NCI-H2029 (cell line): ENCODE data around the gene SUMO2.
"Not testable (repeated sequence)": the region's sequence is repeated elsewhere in the genome, so short reads cannot be mapped to it uniquely, and the experiment has no call there.

Source experiments
- DNase-seq: peaks from one replicate; lab custom pipeline; 2025; lab: John Stamatoyannopoulos, UW

Gene SUMO2

DNA sequence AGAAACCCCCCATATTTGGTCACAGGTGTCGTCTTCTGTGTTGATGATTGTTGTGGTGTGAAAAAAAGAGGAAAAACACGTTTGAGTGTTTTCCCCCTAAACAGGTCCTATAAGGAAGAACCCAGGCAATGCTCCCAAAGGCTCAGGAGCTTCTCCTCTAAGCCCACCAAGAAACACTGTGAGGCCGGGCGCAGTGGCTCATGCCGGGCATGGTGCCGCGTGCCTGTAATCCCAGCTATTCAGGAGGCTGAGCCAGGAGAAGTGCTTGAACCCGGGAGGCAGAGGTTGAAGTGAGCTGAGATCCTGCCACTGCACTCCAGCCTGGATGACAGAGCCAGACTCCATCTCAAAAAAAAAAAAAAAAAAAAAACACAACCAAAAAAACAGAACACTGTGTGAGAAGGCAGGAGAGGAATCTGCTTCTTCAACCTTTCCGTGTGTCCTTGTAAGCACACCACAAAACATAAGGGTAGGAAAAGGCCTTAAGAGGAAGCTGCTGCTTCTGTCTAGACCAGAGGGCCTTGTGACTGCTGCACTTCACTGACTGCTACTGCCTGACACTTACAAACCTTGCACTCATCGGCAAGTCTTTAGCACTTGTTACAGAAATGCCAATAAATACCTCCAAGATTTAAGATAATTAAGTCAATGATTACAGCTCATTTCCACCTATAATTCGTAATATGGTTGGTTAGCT, 37.8 kb downstream of the SUMO2 start:
- DNase-seq = no peak

DNA sequence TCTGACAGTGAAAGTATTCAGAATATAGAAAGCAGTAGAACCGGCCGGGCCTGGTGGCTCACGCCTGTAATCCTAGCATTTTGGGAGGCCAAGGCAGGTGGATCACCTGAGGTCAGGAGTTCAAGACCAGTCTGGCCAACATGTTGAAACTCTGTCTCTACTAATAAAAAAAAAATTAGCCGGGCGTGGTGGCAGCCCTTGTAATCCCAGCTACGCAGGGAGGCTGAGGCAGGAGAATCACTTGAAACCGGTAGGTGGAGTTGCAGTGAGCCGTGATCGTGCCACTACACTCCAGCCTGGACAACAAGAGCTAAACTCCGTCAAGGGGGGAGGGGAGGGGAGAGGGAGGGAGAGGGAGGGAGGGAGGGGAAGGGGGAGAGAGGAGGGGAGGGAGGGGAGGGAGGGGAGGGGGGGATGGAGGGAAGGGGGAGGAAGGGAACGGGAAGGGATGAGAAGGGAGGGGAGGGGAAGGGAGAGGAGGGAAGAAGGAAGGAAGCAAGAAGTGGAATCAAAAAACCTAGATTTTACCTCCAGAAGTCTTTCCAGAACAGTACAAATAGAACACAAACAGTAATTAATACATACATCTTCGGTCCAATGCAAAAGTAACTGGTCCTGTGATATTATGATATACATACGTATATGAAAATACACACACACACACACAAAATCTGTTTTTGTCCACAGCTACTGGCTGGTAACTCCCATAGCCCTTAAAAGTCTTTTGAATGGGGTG, 40.4 kb downstream of the SUMO2 start:
- no peak for DNase-seq

DNA sequence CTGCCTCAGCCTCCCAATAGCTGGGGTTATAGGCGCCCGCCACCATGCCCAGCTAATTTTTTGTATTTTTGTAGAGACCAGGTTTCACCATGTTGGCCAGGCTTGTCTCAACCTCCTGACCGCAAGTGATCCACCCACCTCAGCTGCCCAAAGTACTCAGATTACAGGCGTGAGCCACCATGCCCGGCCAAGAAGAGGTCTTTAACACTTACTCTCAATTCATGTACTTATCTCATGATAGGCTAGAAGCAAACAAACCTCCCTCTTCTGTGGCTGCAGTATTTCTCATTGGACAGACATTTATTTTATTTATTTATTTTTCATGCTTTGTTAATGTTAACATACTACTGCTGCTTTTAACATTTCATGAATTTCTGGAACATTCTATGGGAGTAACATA, 44.2 kb downstream of the SUMO2 start:
- DNase-seq = no peak

DNA sequence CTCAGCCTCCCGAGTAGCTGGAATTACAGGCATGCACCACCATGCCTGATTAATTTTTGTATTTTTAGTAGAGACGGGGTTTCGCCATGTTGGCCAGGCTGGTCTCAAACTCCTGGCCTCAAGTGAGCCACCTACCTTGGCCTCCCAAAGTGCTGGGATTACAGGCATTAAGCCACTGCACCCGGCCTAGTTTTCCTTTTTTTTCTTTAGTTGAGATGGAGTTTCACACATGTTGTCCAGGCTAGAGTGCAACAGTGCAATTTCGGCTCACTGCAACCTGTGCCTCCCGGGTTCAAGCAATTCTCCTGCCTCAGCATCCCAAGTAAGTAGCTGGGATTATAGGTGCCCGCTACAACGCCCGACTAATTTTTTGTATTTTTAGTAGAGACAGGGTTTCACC, 45.0 kb downstream of the SUMO2 start:
- DNase-seq = not testable (repeated sequence)

DNA sequence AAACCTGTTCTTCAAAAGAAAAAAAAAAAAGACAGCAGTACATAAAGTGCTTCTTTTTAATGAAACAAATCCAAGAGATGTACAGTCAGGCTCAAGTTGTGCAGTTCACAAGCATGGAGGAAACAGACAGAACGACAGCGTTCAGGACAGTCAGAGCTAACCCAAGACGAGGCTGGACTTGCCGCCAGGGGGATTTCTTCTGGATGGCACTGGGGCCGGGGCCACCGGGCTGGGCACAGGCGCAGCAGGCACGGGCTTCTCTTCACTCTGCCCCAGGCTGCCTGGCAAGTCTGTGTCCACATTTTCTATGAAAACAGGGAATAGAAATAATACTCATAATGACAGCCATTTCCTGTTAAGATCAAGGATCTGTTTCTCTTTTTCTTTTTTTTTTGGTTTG, 46.8 kb downstream of the SUMO2 start:
- DNase-seq = no peak

DNA sequence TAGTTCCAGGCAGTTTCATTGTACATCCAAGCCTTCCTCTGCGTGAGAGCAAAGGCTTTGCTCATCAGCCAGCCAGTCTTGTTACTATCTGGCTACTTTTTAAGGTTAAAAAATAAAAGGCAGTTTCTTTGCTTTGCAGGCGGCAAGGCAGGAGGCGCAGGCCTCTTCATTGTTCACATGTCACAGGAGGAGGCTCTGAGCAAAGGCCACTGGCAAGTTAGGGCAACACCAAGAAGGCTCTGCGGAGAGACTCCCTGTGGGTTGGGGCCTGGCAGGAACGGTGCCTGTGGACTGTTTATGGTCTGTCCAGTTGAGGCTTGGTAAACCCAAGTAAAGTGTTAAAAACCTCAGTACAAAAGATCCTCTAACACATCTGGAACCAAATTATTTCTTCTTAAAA, 47.3 kb downstream of the SUMO2 start:
- DNase-seq = no peak

DNA sequence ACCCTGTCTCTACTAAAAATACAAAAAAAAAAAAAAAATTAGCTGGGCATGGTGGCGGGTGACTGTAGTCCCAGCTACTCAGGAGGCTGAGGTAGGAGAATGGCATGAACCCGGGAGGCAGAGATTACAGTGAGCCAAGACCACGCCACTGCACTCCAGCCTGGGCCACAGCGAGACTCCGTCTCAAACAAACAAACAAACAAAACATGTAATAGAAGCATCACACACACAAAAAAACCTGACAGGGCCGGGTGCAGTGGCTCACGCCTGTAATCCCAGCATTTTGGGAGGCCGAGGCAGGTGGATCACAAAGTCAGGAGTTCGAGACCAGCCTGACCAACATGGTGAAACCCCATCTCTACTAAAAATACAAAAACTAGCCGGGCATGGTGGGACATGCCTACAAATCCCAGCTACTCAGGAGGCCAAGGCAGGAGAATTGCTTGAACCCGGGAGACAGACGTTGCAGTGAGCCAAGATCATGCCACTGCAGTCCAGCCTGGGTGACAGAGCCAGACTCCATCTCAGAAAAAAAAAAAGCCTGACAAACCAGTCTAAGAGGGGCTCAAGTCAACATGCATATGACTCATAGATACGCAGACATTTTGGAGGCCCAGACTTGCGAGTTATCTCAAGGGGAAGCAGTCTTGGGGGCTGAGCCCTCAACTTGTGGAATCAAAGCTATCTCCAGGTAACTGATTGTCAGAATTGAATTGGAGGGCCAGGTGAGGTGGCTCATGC, 49.0 kb downstream of the SUMO2 start:
- DNase-seq = not testable (repeated sequence)

DNA sequence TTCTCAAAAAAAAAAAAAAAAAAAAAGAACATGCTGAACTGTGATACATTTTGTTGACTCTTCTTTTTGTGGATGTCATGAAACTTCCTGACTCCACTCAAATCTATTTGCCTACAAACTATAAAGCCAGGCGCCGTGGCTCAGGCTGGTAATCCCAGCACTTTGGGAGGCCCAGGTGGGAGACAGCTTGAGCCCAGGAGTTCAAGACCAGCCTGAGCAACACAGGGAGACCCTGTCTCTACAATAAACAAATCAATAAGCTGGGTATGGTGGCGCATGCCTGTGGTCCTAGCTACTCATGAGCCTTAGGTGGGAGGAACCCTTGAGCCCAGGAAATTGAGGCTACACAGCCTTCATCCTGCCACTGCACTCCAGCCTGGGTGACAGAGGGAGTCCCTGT, 49.8 kb downstream of the SUMO2 start:
- no peak for DNase-seq

DNA sequence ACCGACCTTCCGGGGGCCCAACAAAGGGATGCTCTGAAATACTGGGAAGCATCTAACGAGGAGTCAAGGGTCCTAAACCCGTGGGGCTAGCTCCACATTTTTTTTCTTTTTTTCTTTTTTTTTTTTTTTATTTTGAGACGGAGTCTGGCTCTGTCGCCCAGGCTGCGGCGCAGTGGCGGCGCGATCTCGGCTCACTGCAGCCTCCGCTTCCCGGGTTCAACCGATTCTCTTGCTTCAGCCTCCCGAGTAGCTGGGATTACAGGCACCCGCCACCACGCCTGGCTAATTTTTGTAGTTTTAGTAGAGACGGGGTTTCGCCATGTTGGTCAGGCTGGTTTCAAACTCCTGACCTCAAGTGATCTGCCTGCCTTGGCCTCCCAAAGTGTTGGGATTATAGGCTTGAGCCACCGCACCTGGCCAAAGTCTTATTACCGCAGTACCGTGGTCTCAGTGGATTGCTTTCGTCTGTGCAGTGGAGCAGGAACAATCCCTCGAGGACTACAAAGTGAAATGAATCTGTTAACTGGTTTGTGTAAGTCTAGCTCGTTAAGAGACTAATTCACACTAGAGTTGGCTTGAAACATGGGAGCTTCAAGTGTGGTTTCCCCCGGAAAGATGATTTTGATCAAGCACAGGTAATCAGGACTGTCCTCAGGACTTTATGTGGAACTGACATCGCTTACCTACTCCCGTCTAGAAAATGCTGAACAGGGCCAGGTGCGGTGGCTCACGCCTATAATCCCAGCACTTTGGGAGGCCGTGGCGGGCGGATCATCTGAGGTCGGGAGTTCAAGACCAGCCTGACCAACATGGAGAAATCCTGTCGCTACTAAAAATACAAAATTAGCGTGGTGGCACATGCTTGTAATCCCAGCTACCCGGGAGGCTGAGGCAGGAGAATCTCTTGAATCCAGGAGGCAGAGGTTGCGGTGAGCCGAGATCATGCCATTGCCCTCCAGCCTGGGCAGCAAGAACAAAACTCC, 50.5 kb downstream of the SUMO2 start:
- DNase-seq = not testable (repeated sequence)

DNA sequence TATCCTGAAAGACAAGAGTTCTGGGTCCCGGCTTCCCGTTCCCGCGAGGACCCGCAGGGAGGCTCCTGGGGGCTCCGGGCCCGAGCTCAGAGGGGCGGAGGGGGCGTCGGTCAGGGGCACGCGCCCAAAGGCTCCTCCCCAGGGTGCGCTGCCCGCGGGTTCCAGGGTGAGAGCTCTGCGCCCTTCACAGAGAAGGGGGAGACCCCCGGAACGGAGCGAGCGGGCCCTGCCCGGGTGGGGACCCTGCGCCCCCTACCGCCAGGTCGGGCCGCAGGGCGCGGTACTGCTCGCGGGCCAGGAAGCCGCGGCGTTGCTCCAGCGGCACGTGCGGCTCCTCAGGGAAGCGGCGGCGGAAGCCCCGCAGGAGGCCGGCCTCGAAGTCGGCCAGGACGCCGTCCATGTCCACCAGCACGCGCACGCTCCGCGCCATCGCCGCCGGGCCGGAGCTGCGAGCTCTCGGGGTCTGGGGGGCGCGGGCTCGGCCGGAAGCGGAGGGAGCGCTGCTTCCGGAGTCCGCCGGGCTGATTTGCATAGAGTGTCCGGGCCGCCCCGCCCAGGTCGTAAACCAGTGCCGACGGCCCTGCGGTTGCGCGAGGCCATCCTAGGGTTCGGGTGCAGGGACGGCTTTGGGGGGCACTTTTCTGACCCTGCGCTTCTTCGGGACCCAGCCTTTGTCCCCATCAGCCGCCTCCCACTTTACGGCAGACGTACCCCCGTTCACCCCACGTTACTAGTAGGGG, 51.3 kb downstream of the SUMO2 start, which contains the start of gene NT5C:
Gene NT5C (minus strand): TSS at position 465 of the 740 bp plus-strand sequence. CDS start 35 bp downstream, at position 430.
- DNase-seq = peak; percentile 65

DNA sequence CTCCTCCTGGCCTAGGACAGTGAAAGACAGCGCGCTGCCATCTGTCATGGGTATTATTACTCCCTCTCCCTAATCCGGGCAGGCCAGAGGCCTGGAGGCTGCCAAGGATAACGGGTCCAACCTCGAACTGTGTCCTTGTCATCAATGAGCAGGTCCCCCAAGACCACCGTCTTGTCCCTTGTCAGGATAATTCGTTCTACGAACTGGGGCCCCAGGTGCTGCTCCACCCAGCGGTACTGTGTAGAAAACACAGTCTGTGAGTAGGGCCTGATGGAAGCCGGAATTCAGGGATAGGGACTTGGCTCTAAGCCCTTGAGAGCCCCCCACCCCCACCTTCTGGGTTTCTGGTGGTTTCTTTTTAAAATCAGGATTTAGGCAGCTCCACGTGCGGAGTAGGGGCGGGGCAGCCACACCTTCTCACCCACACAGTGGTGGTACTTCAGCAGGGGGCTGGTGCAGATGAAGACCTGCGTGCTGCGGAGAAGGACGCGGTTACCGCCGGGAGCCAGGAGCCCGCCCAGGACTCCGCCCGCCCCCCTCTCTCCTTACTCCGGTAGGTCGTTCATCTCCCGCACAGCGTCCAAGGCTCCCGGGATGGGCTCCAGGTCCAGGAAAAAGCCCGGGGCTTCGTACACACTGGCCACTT, 52.0 kb downstream of the SUMO2 start:
- DNase-seq = peak; percentile 11

DNA sequence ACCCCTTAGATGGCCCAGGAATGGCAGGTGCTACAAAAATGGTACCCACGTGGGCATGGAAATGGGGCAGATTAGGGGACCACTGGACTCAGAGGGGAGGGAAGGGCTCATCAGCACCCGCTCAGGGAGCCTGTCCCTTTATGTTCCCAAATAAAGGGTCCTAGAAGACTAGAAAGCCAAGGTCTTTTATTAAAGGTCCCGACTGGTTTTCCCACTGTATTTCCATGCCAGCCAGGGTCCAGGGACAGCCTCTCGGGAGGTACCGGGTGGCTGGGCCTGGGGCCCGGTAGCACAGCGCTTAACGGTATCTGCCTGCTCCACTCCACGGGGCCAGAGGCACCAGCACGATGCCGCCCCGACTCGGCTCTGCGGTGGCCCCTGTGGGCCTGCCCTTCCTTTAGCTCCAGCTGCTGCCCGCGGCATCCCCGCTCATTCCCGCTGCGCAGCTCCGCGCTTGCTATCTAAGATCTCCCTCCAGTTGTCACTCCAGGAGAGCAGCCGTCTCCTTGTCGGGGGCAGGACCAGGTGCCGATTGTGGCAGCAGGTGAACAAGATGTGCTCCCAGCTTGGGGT, 52.6 kb downstream of the SUMO2 start:
- no peak for DNase-seq

DNA sequence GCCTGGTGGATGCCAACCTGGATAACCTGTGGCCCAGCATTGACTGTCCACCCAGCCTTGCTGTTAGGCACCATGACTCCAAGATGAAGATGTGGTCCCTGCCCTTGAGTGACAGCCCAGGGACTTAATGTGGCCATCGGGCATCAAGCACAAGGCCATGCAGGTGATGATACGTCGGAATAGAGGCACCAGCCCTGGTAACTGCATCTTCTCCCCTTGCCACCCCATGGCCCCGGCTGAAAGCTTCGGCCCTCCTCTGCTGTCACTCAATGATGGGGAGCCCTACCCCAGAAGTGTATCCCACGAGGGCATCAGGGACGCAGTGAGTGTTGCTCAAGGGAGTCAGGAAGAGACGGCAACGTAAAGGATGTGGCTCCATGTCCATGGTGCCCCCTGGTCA, 53.2 kb downstream of the SUMO2 start:
- no peak for DNase-seq

DNA sequence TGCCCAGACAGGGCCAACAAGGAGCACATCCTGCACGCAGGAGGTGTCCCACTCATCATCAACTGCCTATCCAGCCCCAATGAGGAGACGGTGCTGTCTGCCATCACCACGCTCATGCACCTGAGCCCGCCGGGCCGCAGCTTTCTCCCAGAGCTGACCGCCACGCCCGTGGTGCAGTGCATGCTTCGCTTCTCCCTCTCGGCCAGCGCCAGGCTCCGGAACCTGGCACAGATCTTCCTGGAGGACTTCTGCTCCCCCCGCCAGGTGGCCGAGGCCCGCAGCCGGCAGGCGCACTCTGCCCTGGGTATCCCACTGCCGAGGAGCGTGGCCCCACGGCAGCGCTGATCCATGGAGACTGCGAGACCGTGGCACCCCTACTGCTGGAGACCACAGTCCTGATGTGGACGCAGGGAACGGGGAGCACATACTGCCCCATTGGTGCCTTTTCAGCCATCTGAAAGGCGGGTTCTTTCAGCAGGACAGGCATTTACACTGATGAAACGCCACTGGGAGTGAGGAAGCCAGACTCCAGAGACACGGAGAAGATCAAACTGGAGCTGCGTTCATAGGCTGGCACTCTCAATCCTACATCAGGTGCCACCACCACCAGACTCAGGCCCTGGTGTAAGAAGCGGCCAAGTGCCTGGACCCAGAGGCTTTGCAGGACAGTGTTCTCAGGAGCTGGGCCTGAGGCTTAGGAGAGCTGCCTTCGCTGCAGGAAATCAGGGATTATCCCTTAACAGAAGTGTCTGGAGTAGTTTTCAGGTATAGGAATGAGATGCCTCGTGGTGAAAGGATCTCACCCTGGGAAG, 53.9 kb downstream of the SUMO2 start:
- no peak for DNase-seq

DNA sequence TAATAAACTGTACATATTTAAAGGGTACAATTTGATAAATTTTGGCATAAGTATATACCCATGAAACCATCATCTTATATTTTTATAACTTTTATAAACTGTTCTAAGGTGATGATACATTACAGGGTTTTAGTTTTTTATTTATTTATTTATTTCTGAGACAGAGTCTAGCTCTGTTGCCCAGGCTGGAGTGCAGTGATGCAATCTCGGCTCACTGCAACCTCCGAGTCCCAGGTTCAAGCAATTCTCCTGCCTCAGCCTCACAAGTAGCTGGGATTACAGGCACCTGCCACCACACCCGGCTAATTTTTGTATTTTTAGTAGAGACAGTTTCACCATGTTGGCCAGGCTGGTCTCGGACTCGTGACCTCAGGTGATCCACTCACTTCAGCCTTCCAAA, 54.8 kb downstream of the SUMO2 start:
- not testable (repeated sequence) for DNase-seq

DNA sequence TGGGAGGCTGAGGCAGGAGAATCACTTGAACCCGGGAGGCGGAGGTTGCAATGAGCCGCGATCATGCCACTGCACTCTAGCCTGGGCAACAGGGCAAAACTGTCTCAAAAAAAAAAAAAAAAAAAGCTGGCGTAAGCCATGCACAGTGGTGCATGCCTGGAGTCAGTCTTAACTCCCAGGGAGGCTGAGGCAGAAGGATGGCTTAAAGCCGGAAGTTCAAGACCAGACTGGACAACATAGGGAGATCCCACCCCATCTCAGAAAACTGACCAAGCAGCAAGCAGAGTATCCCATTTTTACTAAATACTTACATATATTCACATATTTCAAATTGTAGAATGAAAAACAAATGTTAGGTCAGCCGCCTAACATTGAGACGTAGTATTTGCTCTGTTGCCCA, 55.8 kb downstream of the SUMO2 start:
- DNase-seq = no peak

DNA sequence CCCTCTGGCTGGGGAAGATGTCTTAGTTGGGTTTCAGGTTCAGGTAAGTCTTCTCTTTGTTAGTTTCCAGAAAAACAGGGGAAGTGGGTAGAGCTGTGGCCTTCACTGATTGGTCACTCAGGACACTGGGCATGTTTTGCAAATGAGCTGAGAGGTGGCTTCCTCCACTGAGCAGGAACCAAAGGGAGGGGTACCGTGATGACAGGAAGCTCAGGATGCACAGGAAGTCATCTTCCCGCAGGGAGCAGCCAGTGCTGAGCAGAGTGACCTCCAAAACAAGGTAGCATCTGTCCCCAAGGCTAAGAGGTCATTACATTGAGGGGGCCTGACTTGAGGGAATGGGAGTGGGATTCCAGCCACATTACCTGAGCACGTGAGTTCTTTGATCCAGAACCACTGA, 56.8 kb downstream of the SUMO2 start:
- DNase-seq = no peak

DNA sequence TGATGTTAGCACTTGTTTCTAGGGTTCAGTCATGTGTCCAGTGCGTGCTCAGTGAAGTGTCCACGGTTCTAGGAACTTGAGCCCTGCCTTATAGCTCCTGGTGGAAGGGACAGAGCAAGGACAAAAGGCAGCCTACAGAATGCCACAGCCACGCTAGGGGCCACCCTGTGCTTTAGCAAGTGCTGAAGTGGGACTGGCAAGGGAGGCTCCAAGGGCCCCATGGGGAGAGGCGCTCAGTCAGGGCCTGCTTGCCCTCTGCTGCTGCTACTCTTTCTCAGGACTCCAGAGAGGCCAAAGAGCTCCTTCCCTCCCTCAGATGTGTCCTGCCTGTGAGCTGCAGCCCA, 58.0 kb downstream of the SUMO2 start:
- no peak for DNase-seq
